CD4-positive, alpha-beta T cell treated with Interleukin-15 for 1 hour (primary cell): ENCODE measurements around the gene RRP8.

Source experiments
- DNase-seq: peaks from one replicate; pipeline ENCODE4 v3.0.0-alpha.2; 2020

RRP8 gene

DNA sequence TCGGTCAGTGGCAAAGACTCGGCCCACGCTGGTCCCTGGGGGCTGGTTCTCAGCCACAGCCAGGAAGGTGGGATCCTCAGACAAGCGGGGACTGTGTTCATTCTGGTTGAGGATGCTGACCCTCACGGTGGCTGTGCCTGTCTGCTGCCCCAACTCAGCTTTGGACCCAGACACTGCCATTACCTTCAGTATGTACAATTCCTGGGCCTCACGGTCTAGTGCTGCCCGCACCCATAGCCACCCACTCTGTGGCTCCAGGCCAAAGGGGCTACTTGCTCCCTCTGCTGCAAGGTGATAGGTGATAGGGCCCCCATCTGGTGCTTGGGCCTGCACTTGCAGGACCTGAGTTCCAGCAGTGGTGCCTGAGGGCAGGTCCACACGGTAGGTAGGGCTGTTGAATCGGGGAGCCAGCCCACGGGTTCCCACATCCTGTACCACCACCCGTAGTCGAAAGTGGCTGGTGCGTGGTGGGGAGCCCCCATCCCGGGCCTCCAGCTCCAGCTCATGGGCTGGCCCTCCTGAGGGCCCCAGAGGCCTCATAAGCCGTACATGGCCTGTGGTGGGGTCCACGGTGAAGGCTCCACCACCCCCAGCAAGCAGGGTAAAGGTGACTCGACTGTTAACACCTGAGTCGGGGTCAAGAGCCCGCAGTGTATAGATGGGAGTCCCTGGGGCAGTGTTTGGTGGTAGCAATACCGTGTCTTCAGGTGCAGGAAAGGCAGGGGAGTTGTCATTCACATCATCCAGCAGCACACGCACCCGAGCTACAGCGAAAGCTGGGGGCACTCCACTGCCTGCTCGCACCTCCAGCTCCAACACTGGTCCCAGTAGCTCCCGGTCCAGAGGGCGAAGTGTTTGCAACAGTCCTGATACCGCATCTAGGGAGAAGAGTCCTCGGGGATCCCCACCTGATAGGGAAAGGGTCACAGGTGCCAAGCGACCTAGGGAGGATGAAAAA, 29.0 kb upstream of the RRP8 start:
- no peak for DNase-seq

DNA sequence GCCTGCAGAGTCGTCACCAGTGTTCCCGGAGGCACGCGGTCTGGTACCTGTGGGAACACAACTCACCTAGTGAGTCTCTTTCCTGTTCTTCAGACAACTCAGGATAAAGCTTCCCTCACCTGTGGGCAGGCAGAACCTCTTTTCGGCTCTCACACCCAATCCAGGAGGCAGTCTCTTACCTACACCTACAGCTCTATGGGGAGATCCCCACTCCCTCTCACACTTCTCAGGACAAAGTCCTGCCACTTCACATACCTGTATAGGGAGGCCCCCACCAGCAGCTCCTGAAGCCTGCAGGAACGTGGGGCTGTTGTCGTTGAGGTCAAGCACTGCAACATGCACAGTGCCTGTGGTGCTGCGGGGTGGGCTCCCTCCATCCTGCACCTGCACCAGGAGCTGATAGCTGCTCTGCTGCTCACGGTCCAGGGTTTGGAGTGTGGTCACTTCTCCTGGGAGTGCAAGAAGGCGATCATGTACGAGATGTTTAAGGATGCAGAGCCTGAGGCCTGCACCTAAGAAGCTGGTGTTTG, 28.0 kb upstream of the RRP8 start:
- DNase-seq: no peak

GRCh38 chr11:6630632-6631291, 27.3 kb upstream of the RRP8 start:
- no peak for DNase-seq

GRCh38 chr11:6629892-6630631, 26.6 kb upstream of the RRP8 start:
- no peak for DNase-seq

- no peak for DNase-seq
Measured at GRCh38 chr11:6629573-6629891, 26.1 kb upstream of the RRP8 start.

GRCh38 chr11:6628526-6628925, 25.1 kb upstream of the RRP8 start:
- no peak for DNase-seq

DNA sequence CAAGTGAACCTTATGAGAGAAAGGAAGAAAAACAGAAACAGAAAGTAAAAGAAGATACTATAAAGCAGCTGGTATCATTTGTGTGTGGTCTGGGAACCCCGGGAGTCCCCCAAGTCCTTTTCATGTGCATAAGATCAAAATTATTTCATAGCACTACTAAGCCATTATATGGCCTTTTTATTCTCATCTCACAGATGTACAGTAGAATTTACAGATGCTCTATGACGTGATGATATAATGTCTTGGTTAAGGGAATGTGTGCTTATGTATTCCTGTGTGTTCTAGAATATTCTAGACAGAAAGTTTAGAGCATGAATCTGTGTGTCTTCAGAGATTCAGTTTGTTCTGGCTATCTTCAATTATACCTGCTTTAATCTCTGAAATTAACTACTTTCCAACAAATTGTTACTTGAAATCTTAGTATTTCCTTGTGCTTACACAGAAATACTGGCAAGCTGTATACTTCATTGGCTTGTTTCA, 24.4 kb upstream of the RRP8 start:
- DNase-seq: no peak

DNA sequence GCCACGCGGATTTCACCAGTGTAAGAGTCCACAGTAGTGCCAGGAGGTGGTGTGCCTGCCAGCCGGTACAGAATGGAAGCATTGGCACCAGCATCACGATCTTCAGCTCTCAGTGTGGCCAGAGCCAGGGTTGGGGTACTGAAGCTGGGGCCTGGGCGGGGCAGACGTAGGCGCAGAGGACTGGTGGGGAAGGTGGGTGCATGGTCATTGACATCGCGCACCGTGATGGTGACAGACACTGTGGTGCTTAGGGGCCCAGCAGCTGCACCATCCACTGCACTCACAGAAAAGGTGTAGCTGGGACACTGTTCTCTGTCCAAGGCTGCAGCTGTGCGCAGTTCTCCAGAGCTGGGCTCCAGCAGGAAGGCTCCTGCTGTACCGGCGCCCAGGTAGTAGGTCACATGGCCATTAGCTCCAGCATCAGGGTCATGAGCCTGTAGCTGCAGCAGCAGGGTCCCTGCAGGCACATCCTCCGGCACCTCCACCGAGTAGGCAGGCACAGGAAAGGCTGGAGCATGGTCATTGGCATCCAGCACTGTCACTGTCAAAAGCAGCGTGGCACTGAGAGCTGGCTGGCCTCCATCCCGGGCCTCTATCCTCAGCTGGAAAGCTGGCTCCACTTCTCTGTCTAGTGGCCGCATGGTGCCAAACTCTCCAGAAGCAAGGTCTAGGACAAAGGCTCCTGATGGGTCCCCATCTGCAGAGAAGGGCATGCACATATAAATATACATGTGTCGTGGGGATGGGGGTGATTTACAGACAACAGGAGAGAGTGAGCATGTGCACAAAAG, 23.8 kb upstream of the RRP8 start:
- DNase-seq: no peak

GRCh38 chr11:6625832-6626420, 22.5 kb upstream of the RRP8 start:
- no peak for DNase-seq

GRCh38 chr11:6625156-6625831, 21.9 kb upstream of the RRP8 start:
- DNase-seq: no peak

GRCh38 chr11:6623391-6624363, 20.3 kb upstream of the RRP8 start:
- no peak for DNase-seq

- no peak for DNase-seq
Measured at GRCh38 chr11:6622261-6623171, 19.1 kb upstream of the RRP8 start.

DNA sequence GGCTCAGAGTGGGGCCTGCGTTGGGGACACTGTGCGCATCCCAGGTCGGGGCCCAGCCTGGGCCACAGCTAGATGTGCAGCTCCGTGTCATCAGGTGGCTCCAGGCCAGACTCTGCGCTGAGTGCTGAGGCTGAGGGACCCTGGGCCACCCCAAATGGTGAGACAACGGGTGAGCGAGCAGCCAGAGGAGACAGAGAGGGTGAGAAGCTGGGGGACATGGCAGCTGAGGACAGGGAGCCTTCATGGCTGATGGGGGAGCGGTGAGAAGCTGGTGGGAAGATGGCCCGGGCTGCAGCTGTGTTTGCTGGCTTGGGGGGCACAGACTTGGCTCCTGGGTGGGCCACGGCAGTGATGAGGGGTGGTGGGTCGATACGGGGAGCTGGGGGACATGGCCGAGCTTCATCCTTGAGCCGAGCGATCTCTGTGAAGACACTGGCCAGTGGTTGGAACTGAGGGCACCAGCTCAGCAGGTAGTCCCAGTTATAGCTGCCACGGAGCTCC, 18.3 kb upstream of the RRP8 start:
- DNase-seq: no peak

DNA sequence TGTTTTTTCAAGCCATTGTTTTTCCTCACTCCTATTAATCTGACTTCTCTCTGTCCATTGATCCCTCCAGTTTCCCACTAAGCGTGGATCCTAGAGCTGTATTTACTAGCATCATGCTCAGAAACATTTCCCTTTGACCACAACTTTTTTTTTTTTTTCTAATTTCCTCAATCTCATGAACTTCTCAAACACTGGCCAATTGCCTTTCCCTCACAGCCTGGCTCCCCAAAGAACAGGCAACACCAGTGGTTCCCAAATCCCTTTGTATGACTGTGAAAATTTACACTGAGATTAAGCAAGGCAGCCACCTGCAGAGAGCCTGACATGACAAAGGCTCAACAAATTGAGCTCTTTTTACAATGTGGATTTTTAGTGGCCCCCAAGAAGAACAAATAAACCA, 17.2 kb upstream of the RRP8 start:
- no peak for DNase-seq

DNA sequence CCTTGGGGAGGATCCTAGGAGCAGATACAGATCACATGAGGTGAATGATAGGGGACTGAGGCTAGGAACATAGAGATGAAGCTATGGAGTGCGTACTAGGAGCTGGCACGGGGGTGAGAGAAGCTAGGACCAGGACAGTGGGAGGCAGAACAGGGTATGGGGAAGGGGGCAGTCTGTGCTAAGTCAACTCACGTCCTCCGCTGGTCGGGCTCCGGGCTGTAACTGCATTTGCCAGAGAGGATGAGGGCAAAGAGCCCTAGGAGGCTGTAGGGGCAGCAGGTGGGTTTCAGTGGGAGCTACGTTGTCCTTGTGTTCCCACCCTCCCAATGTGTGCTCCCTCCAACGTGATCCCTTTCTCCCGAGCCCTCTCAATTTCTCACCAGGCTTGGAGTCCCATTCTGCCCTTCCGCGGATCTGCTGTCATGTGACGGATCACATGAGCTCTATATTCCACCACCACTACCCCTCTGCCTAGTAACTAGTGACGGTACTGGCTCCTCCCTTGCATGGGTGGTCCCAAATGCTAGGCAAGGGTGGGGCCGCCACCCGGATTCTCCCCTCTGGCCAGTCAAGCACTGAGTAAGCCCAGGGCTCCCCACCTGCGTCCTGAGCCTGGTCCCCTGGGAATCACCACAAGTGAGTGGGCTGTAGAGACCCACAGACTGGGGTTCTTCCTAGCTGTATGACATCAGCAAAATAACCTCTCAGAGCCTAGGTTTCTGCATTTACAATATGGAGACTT, 15.8 kb upstream of the RRP8 start, which contains the start of gene TPP1:
Gene TPP1 (minus strand): TSS at position 419 of the 742 bp plus-strand sequence. CDS start 22 bp downstream, at position 397.
- DNase-seq: peak; percentile 92

GRCh38 chr11:6618117-6619003, 14.9 kb upstream of the RRP8 start:
- peak; percentile 83 for DNase-seq

DNA sequence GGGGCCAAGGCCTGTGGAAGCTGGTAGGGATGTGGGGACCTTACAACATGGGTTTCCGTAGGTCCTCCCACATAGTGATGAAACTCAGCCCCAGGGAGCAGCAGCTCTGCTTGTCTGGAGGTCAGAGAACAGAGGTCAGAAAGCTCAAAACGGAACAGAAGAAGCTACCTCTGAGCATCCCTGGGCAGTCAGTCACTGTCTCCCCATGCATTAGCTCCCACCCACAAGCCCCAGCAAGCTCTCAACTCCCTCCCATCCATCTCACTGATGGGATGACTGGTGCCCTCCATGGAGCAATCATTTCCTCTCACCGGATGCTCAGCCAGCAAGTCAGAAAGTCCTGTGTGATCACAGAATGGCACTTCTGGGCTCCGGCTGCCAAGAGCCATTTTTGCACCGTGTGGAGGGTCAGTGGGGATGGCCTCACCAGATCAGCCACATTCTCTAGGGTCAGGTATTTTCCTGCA, 13.9 kb upstream of the RRP8 start:
- peak; percentile 50 for DNase-seq
